IPS-11a (cell line): ENCODE measurements around the gene RBM19.
"Not testable (repeated sequence)": the region's sequence is repeated elsewhere in the genome, so short reads cannot be mapped to it uniquely, and the experiment has no call there.

Source experiments
- H3K4me3 ChIP-seq: one replicate; pipeline ENCODE4 v1.5.1; 2013; ENCODE audit warnings: low read depth, low read length, control low read depth

The RBM19 gene

DNA sequence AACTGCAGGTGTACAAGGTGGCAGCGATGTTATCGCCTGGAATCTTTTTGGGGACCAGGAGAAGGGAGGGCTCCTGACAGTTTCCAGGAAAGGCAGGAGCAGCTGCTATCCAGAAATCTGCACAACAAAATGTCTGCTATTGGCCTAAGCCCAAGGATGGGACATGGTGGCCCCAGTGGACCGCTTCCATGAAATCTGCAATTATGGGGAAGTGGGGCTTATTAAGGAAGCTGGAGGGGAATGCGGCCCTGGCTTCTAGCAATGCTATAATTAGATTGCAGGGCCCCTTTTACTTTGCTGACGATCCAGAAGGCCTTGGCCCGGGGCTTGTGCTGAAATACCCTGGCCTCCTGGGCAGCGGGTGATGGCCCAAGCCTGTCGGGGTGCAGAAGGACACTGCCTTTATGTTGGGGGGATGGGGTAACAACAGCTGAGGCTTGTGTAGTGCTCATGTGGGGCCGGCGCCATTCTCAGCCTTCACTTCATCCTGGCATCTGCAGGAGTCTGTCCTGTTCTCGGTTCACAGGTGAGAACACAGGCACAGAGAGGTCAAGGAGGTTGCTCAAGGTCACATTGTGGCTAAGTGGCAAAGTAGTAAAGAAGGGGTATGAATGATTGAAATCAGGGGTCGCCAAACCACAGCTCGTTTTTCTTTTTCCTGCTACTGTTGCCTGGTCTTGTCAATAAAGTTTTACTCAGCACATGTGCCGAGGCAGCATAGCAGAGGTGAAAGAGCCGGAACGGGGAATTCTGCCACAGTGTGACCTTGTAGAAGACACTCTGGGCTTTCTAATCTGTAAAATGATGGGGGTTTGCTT, 153.5 kb downstream of the RBM19 start:
- no peak overlapping the region for H3K4me3 ChIP-seq

DNA sequence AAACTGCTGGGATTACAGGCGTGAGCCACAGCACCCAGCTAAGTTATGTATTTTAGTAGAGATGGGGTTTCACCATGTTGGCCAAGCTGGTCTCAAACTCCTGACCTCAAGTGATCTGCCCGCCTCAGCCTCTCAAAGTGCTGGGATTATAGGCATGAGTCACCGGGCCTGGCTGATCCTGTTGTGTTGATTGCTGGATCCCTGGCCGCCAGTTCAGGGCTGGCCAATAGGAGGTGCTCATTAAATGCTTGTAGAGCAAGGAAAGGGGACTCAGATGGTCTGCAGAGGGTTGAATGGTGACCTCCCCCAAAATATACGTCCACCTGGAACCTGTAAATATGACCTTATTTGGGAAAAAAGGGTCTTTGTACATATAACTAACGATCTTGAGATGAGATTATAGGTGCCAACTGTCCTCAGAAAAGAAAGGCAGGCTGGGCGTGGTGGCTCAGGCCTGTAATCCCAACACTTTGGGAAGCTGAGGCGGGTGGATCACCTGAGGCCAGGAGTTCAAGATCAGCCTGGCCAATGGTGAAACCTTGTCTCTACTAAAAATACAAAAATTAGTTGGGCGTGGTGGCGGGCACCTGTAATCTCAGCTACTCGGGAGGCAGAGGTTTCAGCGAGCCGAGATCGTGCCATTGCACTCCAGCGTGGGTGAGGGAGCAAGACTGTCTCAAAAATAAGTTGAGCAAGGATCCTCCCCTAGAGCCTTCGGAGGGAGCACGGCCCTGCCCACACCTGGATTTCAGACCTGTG, 156.5 kb downstream of the RBM19 start:
- H3K4me3 ChIP-seq, result not testable (repeated sequence)

- no peak overlapping the region for H3K4me3 ChIP-seq
These were observed 157.8 kb downstream of the RBM19 start for GRCh38 chr12:113808095-113808951.

GRCh38 chr12:113805673-113806072, 160.5 kb downstream of the RBM19 start:
- H3K4me3 ChIP-seq, result no peak overlapping the region

GRCh38 chr12:113804961-113805600, 161.0 kb downstream of the RBM19 start:
- no peak overlapping the region for H3K4me3 ChIP-seq

- no peak overlapping the region for H3K4me3 ChIP-seq
These were observed 162.4 kb downstream of the RBM19 start for GRCh38 chr12:113803759-113804140.

DNA sequence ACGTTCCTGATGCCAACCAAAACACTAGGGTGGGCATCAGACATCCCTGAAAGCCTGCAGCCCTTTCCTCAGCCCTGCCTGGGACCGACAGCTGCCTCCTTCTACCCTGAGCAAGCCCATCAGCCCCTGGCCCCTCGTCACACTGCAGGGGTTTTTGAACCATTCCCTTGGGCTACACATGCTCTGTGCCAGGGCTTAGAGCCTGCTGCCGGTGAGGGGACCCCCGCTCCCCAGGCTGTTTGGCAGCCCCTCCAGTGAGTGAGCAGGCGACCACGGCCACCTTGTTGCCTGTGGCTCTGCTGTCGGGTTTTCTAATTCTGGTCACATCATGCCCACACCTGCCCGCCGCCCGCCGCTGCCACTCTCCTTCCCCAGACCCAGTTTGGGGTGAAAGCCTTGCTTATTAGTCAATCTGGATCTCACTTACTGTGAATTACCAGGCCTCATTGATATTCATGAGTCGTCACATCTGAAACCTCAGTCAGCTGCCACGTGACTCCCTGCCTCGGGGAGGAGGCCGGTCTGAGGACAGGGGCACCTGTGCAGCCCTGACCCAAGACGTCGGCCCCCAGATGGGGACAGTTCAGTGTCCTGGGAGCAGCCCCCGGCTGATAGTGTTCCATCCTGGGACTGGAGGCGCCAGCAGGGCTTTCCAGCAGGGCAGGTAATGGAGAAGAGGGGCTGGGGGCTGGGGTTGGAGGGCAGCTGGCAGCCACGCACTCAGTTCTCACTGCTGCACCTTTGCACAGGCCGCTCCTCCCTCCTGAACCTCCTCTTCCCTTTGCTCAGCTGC, 163.0 kb downstream of the RBM19 start:
- H3K4me3 ChIP-seq, result no peak overlapping the region

GRCh38 chr12:113802000-113802749, 163.9 kb downstream of the RBM19 start:
- H3K4me3 ChIP-seq, result no peak overlapping the region

DNA sequence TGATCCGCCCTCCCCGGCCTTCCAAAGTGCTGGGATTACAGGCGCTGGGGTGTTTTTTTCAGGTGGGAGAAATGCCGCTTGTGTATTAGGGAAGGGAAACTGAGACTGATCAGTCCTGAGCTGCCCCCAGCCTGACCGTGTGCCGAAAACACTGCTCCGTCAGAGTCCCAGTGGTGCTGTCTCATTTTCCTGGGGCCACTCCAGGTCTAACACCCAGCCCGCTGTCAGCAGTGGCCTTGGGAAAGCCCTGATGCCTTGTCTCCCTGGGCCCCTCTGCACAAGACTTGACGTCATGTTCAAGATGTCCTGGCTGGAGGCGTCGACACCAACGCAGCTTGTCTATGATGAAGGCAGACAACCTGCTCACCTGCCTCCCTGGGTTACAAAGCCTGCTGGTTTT, 165.9 kb downstream of the RBM19 start:
- H3K4me3 ChIP-seq, result no peak overlapping the region

DNA sequence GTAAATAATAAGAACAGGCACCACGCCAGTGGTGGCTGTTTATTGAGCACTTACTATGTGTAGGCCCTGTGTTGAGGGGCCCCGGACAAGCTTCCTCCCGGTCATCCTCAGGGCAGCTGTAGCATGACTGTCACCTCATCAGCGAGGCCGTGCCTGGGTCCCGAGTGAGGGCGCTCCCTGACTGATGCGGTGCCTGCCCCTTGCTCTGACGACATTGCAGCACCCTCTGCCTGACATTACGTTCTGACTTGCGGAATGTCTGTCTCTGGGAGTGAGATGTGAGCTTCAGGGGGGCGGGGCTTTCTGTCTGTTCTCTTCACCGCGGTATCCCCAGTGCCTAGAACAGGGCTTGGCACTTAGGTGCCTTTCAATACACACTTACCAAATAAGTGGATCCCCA, 167.6 kb downstream of the RBM19 start:
- H3K4me3 ChIP-seq, result no peak overlapping the region

DNA sequence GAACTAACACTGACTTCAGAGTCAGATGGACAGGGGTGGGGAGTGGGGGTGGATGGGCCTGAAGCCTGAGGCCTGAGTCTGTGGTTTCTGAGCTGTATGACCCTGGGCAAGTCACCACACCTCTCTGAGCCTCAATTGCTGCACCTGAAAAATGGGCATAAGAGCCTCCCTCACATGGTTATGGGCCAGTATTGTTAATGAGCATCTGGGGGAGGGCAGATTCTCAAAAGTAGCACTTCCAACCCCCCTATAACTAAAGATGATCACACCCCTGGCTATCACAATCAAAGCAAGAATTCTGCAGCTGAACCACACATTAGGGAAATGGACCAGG, 168.6 kb downstream of the RBM19 start:
- H3K4me3 ChIP-seq, result no peak overlapping the region

- H3K4me3 ChIP-seq, result no peak overlapping the region
These were observed 169.1 kb downstream of the RBM19 start for GRCh38 chr12:113796852-113797534.

GRCh38 chr12:113796066-113796827, 169.9 kb downstream of the RBM19 start:
- H3K4me3 ChIP-seq, result no peak overlapping the region

DNA sequence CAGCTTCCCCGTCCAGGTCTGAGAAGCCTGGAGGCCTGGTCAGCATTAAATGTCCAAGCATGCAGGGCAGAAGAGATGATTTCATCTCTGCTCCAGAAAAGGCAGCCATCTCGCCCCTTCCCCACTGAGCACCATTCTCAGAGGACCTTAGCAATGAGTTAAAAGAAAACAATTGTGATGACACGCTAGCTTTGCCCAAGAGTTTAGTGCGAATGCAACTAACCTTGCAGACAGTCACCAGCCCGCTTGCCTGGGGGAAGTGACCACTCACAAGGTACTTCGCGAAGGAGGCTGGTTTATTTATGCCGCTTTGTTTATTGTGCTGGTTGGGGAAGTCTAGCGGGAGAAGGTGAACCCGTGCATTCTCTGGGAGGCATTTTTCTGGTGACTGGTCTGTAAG, 170.7 kb downstream of the RBM19 start:
- H3K4me3 ChIP-seq, result no peak overlapping the region

DNA sequence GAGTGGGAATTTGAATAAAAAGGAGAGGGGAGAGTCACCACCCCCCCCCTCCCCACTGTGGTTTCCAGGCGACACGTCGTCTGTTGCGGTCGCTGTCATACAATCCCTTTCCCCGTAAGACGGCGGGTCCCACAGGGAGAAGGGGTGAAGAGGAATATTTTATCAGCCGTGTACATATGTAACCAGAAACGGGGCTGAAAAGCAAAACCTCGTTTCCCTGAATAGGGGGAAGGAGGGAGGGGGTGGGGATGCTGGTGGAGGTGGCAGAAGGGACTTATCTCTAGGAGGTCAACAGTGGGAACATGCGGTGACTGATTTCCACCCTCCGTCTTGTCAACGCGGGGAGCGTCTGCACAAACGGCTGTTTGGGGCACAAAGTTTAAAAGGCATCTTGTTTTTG, 171.4 kb downstream of the RBM19 start:
- no peak overlapping the region for H3K4me3 ChIP-seq

DNA sequence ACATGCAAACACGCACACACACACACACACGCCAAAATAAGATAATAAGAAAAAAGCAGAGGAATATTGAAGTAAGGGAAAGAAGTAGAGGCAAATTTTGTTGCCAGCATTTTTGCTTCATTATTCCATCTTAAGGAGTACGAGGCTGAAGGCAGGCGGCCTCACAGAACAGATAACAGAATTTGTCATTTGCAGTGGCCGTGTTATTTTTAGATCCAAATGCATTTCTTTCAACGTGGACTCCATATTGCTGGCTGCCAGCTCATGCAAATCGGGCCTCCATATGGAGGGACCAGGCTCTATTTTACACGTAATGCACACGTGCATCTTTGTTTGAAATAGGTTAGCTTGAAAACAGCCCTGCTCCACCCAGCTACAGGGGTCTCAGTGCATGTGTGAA, 172.9 kb downstream of the RBM19 start:
- H3K4me3 ChIP-seq, result no peak overlapping the region

DNA sequence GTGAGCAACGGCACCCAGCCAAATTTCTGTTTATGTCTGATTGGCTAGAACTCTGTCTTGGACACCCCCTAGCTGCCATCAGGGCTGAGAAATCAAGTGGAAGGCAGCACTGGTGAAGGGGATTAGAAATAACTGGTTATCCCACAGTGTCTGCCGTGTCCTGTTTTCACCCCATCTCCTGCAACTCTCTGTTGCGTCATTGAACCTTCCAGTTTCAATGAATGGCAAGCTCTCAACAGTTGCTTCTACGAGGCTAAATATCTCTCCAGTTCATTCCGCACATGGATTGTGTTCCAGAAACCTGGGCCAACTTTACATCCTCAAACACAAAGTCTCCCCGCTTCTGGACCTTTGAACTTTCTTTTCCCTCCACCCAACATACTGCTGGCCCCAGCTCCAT, 173.7 kb downstream of the RBM19 start:
- no peak overlapping the region for H3K4me3 ChIP-seq
